Stimulated activated naive CD4-positive, alpha-beta T cell (primary cell): ENCODE measurements around the gene PLCL2.
A peak's percentile ranks its signal among the peaks of the same experiment; 100 is the strongest.
"Not testable (repeated sequence)": the region's sequence is repeated elsewhere in the genome, so short reads cannot be mapped to it uniquely, and the experiment has no call there.

Experiments used
- DNase-seq, 6 experiments: peaks; one replicate each; lab custom pipeline; 2025; lab: John Stamatoyannopoulos, UW

PLCL2 gene

GRCh38 chr3:16917256-16917935, 32.6 kb downstream of the PLCL2 start:
- no peak for DNase-seq

DNA sequence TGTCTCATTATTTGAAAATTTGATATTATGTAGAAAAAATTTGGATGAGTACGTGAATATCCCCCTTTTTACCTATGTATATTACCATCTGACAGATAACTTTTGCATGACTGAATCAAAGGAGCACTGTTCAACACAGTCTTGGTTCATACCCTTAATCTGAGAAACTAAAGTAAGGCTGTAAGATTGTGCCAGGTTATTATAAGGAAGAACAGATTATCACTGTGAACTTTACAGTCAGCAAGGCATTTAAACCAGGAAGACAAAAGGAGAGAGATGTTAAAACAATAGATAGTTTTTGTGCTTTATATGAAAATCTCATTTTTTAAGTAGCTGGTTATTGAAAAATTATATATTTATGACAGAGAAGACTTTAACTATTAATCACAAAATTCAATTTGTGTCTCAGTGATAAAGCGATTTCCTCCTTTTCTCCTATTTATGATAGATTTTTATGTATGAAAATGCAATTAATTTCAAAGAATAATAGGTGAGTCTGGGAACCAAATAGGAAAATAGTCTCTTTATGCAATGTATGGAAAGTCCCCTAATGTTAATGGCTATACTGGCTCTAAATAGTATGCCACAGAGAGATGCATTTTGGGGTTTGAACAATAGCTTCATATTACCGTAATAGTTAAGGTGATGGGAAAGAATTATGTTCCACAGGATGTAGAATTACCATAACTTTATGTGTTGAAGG, 33.4 kb downstream of the PLCL2 start:
- DNase-seq, result no peak

- DNase-seq, result no peak
These were observed 33.9 kb downstream of the PLCL2 start for GRCh38 chr3:16918683-16919025.

GRCh38 chr3:16923112-16923511, 38.4 kb downstream of the PLCL2 start:
- no peak for DNase-seq

DNA sequence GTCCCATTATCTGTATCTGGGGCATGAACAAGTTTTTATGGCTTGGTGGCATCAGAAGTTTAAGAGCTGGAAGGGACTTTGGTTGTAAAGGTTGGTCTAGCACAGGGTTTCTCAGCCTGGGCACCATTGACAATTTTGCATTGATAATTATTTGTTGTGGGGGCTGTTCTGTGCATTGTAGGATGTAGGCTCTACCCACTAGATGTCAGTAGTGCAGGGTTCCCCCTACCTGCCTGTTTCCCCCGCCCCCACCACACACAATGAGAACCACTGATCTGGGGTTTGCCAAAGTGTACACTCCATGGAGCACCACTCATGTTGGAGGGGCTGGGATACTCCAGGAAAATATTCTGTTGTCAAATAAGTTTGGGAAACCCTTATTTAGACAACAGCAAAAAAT, 42.7 kb downstream of the PLCL2 start:
- peak in 1 of 6 experiments; percentile 12 for DNase-seq

GRCh38 chr3:16928386-16929132, 43.8 kb downstream of the PLCL2 start:
- DNase-seq, result no peak

GRCh38 chr3:16929311-16929710, 44.6 kb downstream of the PLCL2 start:
- no peak for DNase-seq

DNA sequence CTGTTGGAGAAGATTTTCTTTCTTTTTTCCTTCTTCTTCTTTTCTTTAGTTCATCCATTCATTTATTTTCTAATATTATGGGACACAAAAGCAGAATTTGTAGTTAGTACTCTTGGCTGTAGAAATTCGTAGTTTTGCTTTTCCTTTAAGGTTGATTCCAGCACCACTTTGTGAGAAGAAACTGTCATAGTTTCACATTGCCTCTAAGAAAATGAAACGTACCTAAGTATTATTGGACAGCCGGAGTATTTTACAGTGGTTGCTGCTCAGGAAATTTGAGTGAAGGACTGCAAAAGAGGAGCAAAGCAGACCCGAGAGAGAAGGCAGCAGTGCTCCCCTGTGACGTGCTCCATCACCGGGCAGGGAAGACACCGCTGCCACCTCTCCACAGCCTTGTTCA, 48.1 kb downstream of the PLCL2 start:
- no peak for DNase-seq

GRCh38 chr3:16935781-16936180, 51.0 kb downstream of the PLCL2 start:
- DNase-seq, result peak in 1 of 6 experiments; percentile 25

- DNase-seq, result peak in 4 of 6 experiments; percentile 2 to 53 (median 34)
These were observed 51.5 kb downstream of the PLCL2 start for GRCh38 chr3:16936233-16936632.

DNA sequence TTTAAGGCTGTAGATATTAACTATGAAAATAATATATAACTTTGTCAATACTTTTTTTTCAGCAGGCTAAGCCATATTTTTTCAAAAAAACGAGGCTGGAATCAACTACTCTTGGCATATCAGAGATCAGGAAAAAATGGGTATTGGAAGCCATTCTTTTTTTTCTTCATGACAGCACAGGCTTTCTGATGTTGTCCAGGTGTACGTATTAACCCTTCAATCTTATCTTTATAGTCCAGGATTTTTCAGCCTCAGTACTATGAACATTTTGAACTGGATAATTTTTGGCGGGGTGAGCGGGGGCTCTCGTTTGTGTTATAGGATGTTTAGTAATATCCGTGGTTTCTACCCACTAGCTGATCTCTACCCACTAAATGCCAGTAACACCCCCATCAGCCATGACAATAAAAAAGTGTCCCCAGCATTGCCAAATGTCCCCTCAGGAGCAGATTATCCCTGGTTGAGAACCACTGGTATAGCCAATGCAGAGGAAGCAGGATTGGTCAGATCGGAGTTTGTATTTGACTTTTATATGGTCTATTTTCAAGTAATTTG, 52.0 kb downstream of the PLCL2 start:
- DNase-seq, result no peak

DNA sequence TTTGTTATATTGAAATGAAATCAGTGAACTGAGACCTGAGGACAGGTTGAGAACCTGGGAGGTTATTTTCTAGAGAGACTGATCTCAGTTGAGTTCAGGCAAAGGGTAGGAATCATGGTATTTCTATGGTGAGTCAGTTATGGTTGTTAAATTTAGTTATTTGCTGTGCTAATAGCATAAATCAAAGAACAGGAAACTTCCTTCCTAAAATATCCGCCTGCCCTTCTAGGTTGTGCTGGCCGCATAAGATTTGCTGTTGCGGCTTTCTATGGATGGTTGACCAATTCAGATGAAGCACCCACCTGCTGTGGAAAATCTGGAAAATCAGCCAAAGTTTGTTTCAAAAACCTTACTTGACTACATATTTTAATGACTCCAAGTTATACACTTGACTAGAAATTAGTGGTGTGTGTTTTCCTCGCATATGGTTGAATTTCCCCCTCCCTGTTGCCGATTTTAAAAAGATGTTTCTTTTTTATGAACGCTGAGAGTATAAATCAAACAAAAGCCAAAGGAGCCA, 52.6 kb downstream of the PLCL2 start:
- DNase-seq, result no peak

- peak in 1 of 6 experiments; percentile 2 for DNase-seq
These were observed 56.3 kb downstream of the PLCL2 start for GRCh38 chr3:16940769-16941700.

DNA sequence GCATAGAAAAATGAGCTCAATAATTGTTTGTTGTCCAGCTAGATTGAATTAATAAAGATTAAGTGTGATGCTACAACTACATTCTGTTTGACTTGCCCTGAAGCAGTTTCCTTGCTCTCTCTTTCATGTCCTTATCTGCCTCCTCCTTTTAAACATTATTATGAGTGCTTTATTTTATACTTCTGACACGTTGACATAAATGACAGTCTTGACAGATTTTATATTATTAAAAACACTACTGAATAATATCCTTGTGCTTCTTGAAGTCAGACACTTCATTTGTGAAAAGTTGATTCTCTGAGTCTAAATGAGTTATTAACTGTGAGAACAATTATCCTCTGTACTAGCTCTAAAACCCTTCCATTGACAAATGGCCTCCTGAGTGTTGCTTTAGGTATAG, 58.2 kb downstream of the PLCL2 start:
- no peak for DNase-seq

- no peak for DNase-seq
These were observed 59.1 kb downstream of the PLCL2 start for GRCh38 chr3:16943857-16944256.

DNA sequence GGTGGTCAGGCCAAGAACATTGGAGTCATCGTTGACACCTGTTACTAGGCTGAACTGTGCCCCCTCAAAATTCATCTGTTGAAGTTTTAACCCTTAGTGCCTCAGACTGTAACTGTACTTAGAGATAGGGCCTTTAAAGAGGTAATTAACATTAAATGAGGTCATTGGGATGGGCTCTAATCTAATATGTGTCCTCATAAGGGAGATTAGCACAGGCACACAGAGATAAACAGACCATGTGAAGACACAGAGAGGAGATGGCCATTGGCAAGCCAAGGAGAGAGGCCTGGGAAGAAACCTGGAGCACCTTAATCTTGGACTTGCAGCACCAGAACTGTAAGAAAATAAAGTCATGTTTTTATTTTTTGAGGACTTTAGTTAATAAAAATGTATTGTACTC, 59.6 kb downstream of the PLCL2 start:
- DNase-seq, result no peak

GRCh38 chr3:16945330-16945729, 60.6 kb downstream of the PLCL2 start:
- DNase-seq, result no peak

DNA sequence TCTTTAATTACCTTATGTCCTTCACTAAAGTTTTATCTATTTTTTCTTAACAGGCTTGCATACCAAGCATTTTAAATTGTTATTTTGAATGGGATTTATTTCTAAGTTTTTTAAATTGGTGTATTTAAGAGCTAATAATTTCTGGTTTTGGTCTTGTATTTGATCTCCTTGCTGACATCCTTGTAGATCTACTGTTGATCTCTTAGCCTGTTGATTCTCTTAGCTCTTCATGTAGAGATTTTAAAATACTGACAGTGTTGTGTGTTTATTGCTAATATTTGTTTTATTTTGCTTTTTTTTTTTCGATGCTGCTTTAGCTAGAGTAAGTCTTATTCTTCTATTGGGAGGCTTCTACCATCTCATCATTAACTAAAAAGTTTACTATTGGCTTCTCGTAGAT, 65.5 kb downstream of the PLCL2 start:
- DNase-seq, result no peak

DNA sequence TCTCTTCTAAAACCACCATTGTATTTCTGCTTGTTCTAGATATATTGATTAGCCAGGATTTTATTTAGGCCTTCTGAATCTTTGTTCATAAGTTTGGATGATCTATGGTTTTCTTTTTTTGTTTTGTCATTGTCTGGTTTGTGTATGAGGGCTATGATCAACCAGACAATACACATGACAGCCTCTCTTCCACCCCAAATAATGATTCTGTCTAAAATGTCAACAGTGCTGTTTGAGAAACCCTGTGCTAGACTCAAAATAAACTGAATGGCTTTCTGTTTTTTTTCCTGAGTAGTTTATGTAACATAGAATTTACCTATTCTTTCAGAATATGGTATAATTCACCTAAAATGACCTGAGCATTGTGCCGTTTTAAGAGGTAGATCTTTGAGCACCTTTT, 66.1 kb downstream of the PLCL2 start:
- no peak for DNase-seq

DNA sequence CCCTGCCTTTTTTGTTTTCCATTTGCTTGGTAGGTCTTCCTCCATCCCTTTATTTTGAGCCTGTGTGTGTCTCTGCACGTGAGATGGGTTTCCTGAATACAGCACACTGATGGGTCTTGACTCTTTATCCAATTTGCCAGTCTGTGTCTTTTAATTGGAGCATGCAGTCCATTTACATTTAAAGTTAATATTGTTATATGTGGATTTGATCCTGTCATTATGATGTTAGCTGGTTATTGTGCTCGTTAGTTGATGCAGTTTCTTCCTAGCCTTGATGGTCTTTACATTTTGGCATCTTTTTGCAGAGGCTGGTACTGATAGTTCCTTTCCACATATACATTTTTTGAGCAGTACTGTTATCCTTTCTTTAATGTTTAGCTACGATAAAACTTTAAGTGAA, 73.1 kb downstream of the PLCL2 start:
- not testable (repeated sequence) for DNase-seq

DNA sequence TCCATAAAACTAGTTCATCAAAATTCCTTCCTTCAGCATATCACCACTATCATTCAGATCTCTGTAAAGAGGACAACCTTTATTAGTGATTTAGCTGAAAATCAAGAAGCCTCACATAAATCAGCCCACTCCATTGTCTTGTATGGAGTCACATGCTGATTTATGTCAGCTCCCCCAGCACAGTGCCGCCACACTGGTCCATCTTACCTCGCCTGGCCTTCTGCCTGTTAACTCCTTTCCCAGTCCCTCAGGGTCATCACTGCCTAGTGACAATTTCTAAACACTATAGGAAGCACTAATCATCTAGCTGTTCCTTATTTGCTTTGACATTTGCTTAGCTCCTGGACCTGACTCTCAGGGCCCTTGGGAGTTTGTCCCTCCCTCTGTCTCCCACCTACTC, 75.4 kb downstream of the PLCL2 start:
- DNase-seq, result no peak
